ENCODE results near the gene OBP2B. TPM values are rescaled to one million over a fixed set of nuclear protein-coding genes. Genes with fewer than 3 reads are reported as not detected.
"Not testable (repeated sequence)": the region's sequence is repeated elsewhere in the genome, so short reads cannot be mapped to it uniquely, and the experiment has no call there.

The OBP2B gene
- total and polyA plus RNA-seq, 10 of the 15 experiments (the other 5 are each of a cell fraction or from before 2014, with no cell fraction given), result not detected

GRCh38 chr9:133234577-133235322 lies 25.7 kb upstream of the OBP2B start (continued):
- TF ChIP-seq ZNF687 (IDR thresholded peaks at IDR 0.05), result no peak
- TF ChIP-seq NR2C1 (IDR thresholded peaks at IDR 0.05), result no peak

- CTCF ChIA-PET, result no interaction called here
Measured at GRCh38 chr9:133233681-133234432, 24.8 kb upstream of the OBP2B start.

GRCh38 chr9:133231934-133232568 lies 23.0 kb upstream of the OBP2B start:
- H3K27ac ChIP-seq (ENCODE audit: control insufficient read depth, insufficient read depth); ATAC-seq; BruUV-seq (replicated peaks); FAIRE-seq; in situ Hi-C loops (cut with MboI); H3K4me2 ChIP-seq (ENCODE audit: control insufficient read depth, insufficient read depth); H3K4me3 ChIP-seq; DNase-seq (ENCODE audit: low read depth, low spot score); intact Hi-C loops (cut with micrococcal nuclease; ENCODE audit: unreplicated experiment); SMC1A ChIA-PET (ENCODE audit: uncharacterized antibody, unreplicated experiment); H3K4me1 ChIP-seq (ENCODE audit: control insufficient read depth, insufficient read depth, low read length); H3K27me3 ChIP-seq (replicated peaks in 1 of 2; ENCODE audit: control insufficient read depth in 2 of 2, insufficient read depth in 2 of 2, low read length in 1 of 2); H3K36me3 ChIP-seq (ENCODE audit: control insufficient read depth in 2 of 2, insufficient read depth in 2 of 2, low read length in 1 of 2); H3K79me2 ChIP-seq (ENCODE audit: control insufficient read depth, insufficient read depth, low read length); RAD21 ChIA-PET (ENCODE audit: unreplicated experiment); H3K9ac ChIP-seq (ENCODE audit: control insufficient read depth, insufficient read depth, low read length); POLR2A ChIA-PET; CTCF ChIA-PET; H2AFZ ChIP-seq (ENCODE audit: control insufficient read depth, low read depth, low read length); H3K9me3 ChIP-seq (replicated peaks; ENCODE audit: control insufficient read depth, insufficient read depth, low read length); H4K20me1 ChIP-seq (ENCODE audit: control insufficient read depth, insufficient read depth): not testable (repeated sequence)
- 63% methylated on average over 23 of the region's 24 CpGs for WGBS (ENCODE audit: insufficient coverage, insufficient replicate concordance, low lambda C conversion rate, missing lambda C conversion rate)

More at GRCh38 chr9:133233681-133234432, 24.8 kb upstream of the OBP2B start:
- Histone ChIP-seq H3K36me3 (ENCODE audit: control insufficient read depth in 2 of 2, insufficient read depth in 2 of 2, low read length in 1 of 2) (no peaks in the 10 kb centered on the region), H3K79me2 (ENCODE audit: control insufficient read depth, insufficient read depth, low read length) (no peaks in the 10 kb centered on the region), H3K27ac (ENCODE audit: control insufficient read depth, insufficient read depth) (no peak overlapping the region), H3K27me3 (replicated peaks in 1 of 2; ENCODE audit: control insufficient read depth in 2 of 2, insufficient read depth in 2 of 2, low read length in 1 of 2) (no peaks in the 10 kb centered on the region), H3K4me3 (no peak overlapping the region), H3K4me2 (ENCODE audit: control insufficient read depth, insufficient read depth) (no peak overlapping the region), H3K4me1 (ENCODE audit: control insufficient read depth, insufficient read depth, low read length) (no peaks in the 10 kb centered on the region), H4K20me1 (ENCODE audit: control insufficient read depth, insufficient read depth) (no peaks in the 10 kb centered on the region), H2AFZ (ENCODE audit: control insufficient read depth, low read depth, low read length) (no peak overlapping the region), H3K9me3 (replicated peaks; ENCODE audit: control insufficient read depth, insufficient read depth, low read length) (no peaks in the 10 kb centered on the region), H3K9ac (ENCODE audit: control insufficient read depth, insufficient read depth, low read length) (no peak overlapping the region)
- no peak for DNase-seq (ENCODE audit: low read depth, low spot score)
- no TSS peak for BruUV-seq (replicated peaks)
- RAD21 ChIA-PET (ENCODE audit: unreplicated experiment), result no interaction called here
- ATAC-seq, result no peak
- in situ Hi-C loops (cut with MboI) (no loop called here), intact Hi-C loops (cut with micrococcal nuclease; ENCODE audit: unreplicated experiment) (no loop called here)
- SMC1A ChIA-PET (ENCODE audit: uncharacterized antibody, unreplicated experiment), result no interaction called here
- FAIRE-seq, result no peak
- POLR2A ChIA-PET, result no interaction called here
- TF ChIP-seq, protein P1, sequence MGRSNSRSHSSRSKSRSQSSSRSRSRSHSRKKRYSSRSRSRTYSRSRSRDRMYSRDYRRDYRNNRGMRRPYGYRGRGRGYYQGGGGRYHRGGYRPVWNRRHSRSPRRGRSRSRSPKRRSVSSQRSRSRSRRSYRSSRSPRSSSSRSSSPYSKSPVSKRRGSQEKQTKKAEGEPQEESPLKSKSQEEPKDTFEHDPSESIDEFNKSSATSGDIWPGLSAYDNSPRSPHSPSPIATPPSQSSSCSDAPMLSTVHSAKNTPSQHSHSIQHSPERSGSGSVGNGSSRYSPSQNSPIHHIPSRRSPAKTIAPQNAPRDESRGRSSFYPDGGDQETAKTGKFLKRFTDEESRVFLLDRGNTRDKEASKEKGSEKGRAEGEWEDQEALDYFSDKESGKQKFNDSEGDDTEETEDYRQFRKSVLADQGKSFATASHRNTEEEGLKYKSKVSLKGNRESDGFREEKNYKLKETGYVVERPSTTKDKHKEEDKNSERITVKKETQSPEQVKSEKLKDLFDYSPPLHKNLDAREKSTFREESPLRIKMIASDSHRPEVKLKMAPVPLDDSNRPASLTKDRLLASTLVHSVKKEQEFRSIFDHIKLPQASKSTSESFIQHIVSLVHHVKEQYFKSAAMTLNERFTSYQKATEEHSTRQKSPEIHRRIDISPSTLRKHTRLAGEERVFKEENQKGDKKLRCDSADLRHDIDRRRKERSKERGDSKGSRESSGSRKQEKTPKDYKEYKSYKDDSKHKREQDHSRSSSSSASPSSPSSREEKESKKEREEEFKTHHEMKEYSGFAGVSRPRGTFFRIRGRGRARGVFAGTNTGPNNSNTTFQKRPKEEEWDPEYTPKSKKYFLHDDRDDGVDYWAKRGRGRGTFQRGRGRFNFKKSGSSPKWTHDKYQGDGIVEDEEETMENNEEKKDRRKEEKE (IDR thresholded peaks at IDR 0.05), result no peak
- TF ChIP-seq MEF2A (IDR thresholded peaks at IDR 0.05; ENCODE audit: insufficient read depth, low read depth, low read length), result no peak
- WGBS (ENCODE audit: insufficient coverage, insufficient replicate concordance, low lambda C conversion rate, missing lambda C conversion rate), result 52% methylated on average over 28 of the region's 32 CpGs

Data from GM12878 (cell line).